ENCODE data around the gene CLPTM1L.

DNA sequence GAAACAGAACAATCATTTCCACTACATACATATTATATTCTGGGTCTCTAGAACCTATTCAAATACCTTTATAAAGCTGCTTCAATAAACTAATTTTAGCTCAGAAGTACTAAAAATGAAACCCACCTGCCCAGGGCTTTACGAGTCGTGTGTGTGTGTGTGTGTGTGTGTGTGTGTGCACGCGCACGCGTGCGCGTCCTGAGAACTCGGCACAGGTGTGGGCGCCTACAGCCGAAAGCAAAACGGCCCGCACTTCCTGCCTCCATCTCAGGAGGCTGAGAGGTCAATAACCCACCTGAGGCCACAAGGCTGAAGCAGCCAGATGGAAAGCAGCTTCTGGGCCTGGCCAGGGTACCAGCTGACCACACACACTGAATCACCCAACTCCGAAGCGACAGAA, 3.0 kb downstream of the CLPTM1L start:
- TF ChIP-seq, protein P1, sequence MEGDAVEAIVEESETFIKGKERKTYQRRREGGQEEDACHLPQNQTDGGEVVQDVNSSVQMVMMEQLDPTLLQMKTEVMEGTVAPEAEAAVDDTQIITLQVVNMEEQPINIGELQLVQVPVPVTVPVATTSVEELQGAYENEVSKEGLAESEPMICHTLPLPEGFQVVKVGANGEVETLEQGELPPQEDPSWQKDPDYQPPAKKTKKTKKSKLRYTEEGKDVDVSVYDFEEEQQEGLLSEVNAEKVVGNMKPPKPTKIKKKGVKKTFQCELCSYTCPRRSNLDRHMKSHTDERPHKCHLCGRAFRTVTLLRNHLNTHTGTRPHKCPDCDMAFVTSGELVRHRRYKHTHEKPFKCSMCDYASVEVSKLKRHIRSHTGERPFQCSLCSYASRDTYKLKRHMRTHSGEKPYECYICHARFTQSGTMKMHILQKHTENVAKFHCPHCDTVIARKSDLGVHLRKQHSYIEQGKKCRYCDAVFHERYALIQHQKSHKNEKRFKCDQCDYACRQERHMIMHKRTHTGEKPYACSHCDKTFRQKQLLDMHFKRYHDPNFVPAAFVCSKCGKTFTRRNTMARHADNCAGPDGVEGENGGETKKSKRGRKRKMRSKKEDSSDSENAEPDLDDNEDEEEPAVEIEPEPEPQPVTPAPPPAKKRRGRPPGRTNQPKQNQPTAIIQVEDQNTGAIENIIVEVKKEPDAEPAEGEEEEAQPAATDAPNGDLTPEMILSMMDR (IDR thresholded peaks at IDR 0.05), result no peak
- no peak for TF ChIP-seq EZH2 (IDR thresholded peaks at IDR 0.05; ENCODE audit: borderline replicate concordance, insufficient read depth, low read depth, low read length, poor library complexity, severe bottlenecking)
